ENCODE measurements around the gene TIMP3. TPM values are rescaled to one million over a fixed set of nuclear protein-coding genes. Genes with fewer than 3 reads are reported as not detected.

The TIMP3 gene
- total and polyA plus RNA-seq, 2 experiments from 2014 or later, result 91.6 to 96.1 TPM

DNA sequence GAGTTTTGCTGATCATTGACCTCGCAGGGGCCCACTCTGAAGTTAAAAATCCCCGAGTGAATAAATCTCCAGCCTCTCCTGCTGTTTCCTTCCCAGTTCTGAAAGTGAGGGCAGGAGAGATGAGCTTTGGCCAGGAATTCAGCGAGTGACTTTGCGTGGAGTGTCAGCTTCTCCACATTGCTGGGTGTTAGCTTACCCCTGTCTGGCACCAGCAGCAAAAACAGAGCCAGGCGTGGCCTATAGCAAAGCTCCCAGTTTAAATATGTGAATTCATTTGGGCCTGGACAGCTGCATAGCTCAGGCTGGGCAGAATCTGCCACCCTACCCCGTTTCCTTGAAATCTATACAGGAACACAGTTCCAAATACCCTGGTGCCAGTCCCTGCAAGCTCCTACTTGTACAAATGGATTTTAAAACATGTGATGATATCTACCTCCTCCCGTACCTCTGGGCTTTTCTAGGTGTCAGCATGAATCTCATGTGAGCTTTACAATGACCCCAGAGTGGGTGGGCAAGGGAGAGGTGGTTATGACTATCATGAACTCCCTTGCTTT lies 25.6 kb downstream of the TIMP3 start:
- Histone ChIP-seq H3K4me3 (no peak overlapping the region), H3K4me1 (ENCODE audit: insufficient read depth) (peaks cover 19% of the 10 kb centered on the region), H3K27ac (no peak overlapping the region), H3K27me3 (no peaks in the 10 kb centered on the region), H3K9me2 (replicated peaks; ENCODE audit: insufficient read depth) (no peaks in the 10 kb centered on the region), H3K4me2 (no peak overlapping the region), H4K20me1 (ENCODE audit: insufficient read depth, poor library complexity, severe bottlenecking) (peaks cover 23% of the 10 kb centered on the region), H3K79me2 (peaks cover 14% of the 10 kb centered on the region), H3K9me3 (ENCODE audit: low read depth) (no peaks in the 10 kb centered on the region), H2AFZ (no peak overlapping the region), H3K36me3 (replicated peaks; ENCODE audit: insufficient read depth, low read depth) (no peaks in the 10 kb centered on the region)
- TF ChIP-seq EZH2 (IDR thresholded peaks at IDR 0.05; ENCODE audit: borderline replicate concordance), result no peak
- no peak for DNase-seq (ENCODE audit: low spot score)
- WGBS (ENCODE audit: low lambda C conversion rate, missing lambda C conversion rate), result 72% methylated on average over 7 of the region's 7 CpGs

- H3K79me2 ChIP-seq, result peaks cover 14% of the 10 kb centered on the region
- no peak for DNase-seq (ENCODE audit: low spot score)
- no peaks in the 10 kb centered on the region for H3K9me2 ChIP-seq (replicated peaks; ENCODE audit: insufficient read depth)
- H3K27me3 ChIP-seq, result no peaks in the 10 kb centered on the region
- no peak overlapping the region for H3K4me2 ChIP-seq
- H3K9me3 ChIP-seq (ENCODE audit: low read depth), result no peaks in the 10 kb centered on the region
- H3K4me3 ChIP-seq, result no peak overlapping the region
- no peak for TF ChIP-seq CTCF (IDR thresholded peaks at IDR 0.05; ENCODE audit: poor library complexity)
- no peak for TF ChIP-seq EZH2 (IDR thresholded peaks at IDR 0.05; ENCODE audit: borderline replicate concordance)
- TF ChIP-seq EZH2phosphoT487 (IDR thresholded peaks at IDR 0.05; ENCODE audit: low read depth, severe bottlenecking, unreplicated experiment), result no peak
- H3K36me3 ChIP-seq (replicated peaks; ENCODE audit: insufficient read depth, low read depth), result no peaks in the 10 kb centered on the region
- H2AFZ ChIP-seq, result no peak overlapping the region
- peaks cover 19% of the 10 kb centered on the region for H3K4me1 ChIP-seq (ENCODE audit: insufficient read depth)
- H3K27ac ChIP-seq, result no peak overlapping the region
- peaks cover 23% of the 10 kb centered on the region for H4K20me1 ChIP-seq (ENCODE audit: insufficient read depth, poor library complexity, severe bottlenecking)
- 78% methylated on average over 2 of the region's 2 CpGs for WGBS (ENCODE audit: low lambda C conversion rate, missing lambda C conversion rate)
Observed at GRCh38 chr22:32828150-32828549, 26.6 kb downstream of the TIMP3 start.

DNA sequence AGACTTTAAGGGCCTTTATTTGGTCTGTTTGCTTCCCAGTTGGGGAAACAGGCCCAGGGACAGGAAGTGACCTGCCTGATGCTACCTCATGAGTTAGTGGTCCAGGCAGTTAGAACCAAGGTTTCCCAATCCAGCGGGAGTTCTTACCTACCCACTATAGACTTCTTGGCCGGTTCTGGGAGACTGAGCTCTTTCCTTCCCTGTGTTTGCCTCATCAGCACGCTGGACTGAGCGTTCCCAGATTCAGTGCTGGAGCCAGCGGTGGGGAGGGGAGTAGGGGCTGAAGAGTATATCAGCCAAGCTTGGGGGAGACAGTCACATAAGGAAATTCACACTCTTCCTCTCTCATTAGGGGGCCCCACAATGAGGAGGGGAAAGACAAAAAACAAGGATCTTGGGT lies 27.1 kb downstream of the TIMP3 start:
- WGBS (ENCODE audit: low lambda C conversion rate, missing lambda C conversion rate), result 75% methylated on average over 5 of the region's 5 CpGs
- Histone ChIP-seq H3K9me3 (ENCODE audit: low read depth) (no peaks in the 10 kb centered on the region), H3K27ac (no peak overlapping the region), H3K4me2 (no peak overlapping the region), H3K4me3 (no peak overlapping the region), H3K4me1 (ENCODE audit: insufficient read depth) (peaks cover 19% of the 10 kb centered on the region), H3K36me3 (replicated peaks; ENCODE audit: insufficient read depth, low read depth) (no peaks in the 10 kb centered on the region), H4K20me1 (ENCODE audit: insufficient read depth, poor library complexity, severe bottlenecking) (peaks cover 23% of the 10 kb centered on the region), H3K9me2 (replicated peaks; ENCODE audit: insufficient read depth) (no peaks in the 10 kb centered on the region), H2AFZ (no peak overlapping the region), H3K27me3 (no peaks in the 10 kb centered on the region), H3K79me2 (peaks cover 10% of the 10 kb centered on the region)
- TF ChIP-seq EZH2phosphoT487 (IDR thresholded peaks at IDR 0.05; ENCODE audit: low read depth, severe bottlenecking, unreplicated experiment) (no peak), EZH2 (IDR thresholded peaks at IDR 0.05; ENCODE audit: borderline replicate concordance) (no peak), CTCF (IDR thresholded peaks at IDR 0.05; ENCODE audit: poor library complexity) (no peak)
- DNase-seq (ENCODE audit: low spot score), result no peak

DNA sequence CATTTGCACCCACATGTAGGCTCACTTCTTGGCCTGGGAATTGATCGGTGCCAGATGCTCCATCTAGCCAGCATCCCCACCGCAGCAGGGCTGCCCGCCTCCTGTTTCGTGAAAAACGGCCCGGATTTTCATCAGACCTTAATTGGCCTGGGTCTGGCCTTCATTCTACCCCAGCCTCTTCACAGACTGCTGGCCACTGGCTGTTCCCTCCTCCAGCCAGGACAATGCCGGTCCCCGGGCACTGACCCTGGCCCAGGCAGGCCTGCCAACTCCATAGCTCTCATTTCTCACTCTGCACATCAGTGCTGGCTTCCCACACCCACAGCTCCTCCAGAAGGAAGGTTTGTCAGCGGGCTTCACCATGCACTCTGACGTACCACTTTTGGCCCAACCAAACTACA lies 27.9 kb downstream of the TIMP3 start:
- TF ChIP-seq EZH2phosphoT487 (IDR thresholded peaks at IDR 0.05; ENCODE audit: low read depth, severe bottlenecking, unreplicated experiment), result no peak
- no peak for TF ChIP-seq EZH2 (IDR thresholded peaks at IDR 0.05; ENCODE audit: borderline replicate concordance)
- TF ChIP-seq CTCF (IDR thresholded peaks at IDR 0.05; ENCODE audit: poor library complexity), result no peak
- Histone ChIP-seq H3K4me1 (ENCODE audit: insufficient read depth) (peaks cover 19% of the 10 kb centered on the region), H3K9me2 (replicated peaks; ENCODE audit: insufficient read depth) (no peaks in the 10 kb centered on the region), H2AFZ (no peak overlapping the region), H3K4me3 (no peak overlapping the region), H3K36me3 (replicated peaks; ENCODE audit: insufficient read depth, low read depth) (no peaks in the 10 kb centered on the region), H3K27ac (no peak overlapping the region), H3K4me2 (no peak overlapping the region), H4K20me1 (ENCODE audit: insufficient read depth, poor library complexity, severe bottlenecking) (peaks cover 23% of the 10 kb centered on the region), H3K27me3 (no peaks in the 10 kb centered on the region), H3K9me3 (ENCODE audit: low read depth) (no peaks in the 10 kb centered on the region), H3K79me2 (peaks cover 8% of the 10 kb centered on the region)
- no peak for DNase-seq (ENCODE audit: low spot score)
- 98% methylated on average over 10 of the region's 10 CpGs for WGBS (ENCODE audit: low lambda C conversion rate, missing lambda C conversion rate)
